WTC11 (cell line): ENCODE results near the gene NEK2.

ENCODE experiments used
- AFF4 ChIP-seq: sonication (generic); formaldehyde crosslinking; IDR thresholded peaks from 2 replicates; pipeline ENCODE4 v1.8.1; 2023; ENCODE audit warnings: mild to moderate bottlenecking, missing genetic modification reagents, borderline replicate concordance
- AR ChIP-seq: fragments of 250-450 bp; sonication (Bioruptor Pico); IDR thresholded peaks from 2 replicates; pipeline ENCODE4 v1.9.0; 2021; ENCODE audit warnings: mild to moderate bottlenecking
- ATF1 ChIP-seq: sonication (generic); formaldehyde crosslinking; IDR thresholded peaks from 2 replicates; pipeline ENCODE4 v1.8.1; 2023; ENCODE audit warnings: mild to moderate bottlenecking, moderate library complexity, missing genetic modification reagents
- CTCF ChIP-seq: fragments of 200-600 bp; IDR thresholded peaks from 2 replicates; pipeline ENCODE4 v1.8.0; 2022; ENCODE audit warnings: antibody characterized with exemption
- E2F4 ChIP-seq: sonication (generic); formaldehyde crosslinking; IDR thresholded peaks from 2 replicates; pipeline ENCODE4 v1.8.1; 2022; ENCODE audit warnings: low read depth, mild to moderate bottlenecking, moderate library complexity, missing genetic modification reagents, borderline replicate concordance
- ETV6 ChIP-seq: sonication (generic); formaldehyde crosslinking; IDR thresholded peaks from 2 replicates; pipeline ENCODE4 v1.8.1; 2022; ENCODE audit warnings: mild to moderate bottlenecking, missing genetic modification reagents
- JUN ChIP-seq: sonication (generic); formaldehyde crosslinking; IDR thresholded peaks from 2 replicates; pipeline ENCODE4 v1.8.0; 2023; ENCODE audit warnings: mild to moderate bottlenecking, missing genetic modification reagents
- MAX ChIP-seq: sonication (generic); formaldehyde crosslinking; IDR thresholded peaks from 2 replicates; pipeline ENCODE4 v1.8.0; 2022; ENCODE audit warnings: mild to moderate bottlenecking, missing genetic modification reagents
- MXD4 ChIP-seq: fragments of 250-450 bp; sonication (Bioruptor Pico); IDR thresholded peaks from 2 replicates; pipeline ENCODE4 v1.8.0; 2021; ENCODE audit warnings: mild to moderate bottlenecking, moderate library complexity, borderline replicate concordance
- NR2C2 ChIP-seq: sonication (generic); formaldehyde crosslinking; IDR thresholded peaks from 2 replicates; pipeline ENCODE4 v1.8.0; 2022; ENCODE audit warnings: mild to moderate bottlenecking, missing genetic modification reagents
- SP1 ChIP-seq: sonication (generic); formaldehyde crosslinking; conservative IDR thresholded peaks from 2 replicates; pipeline ENCODE4 v1.8.1; 2022; ENCODE audit warnings: missing genetic modification reagents
- ZBTB21 ChIP-seq: sonication (generic); formaldehyde crosslinking; IDR thresholded peaks from 2 replicates; pipeline ENCODE4 v1.8.1; 2023; ENCODE audit warnings: mild to moderate bottlenecking, missing genetic modification reagents, borderline replicate concordance
- ZNF263 ChIP-seq: sonication (generic); formaldehyde crosslinking; IDR thresholded peaks from 2 replicates; pipeline ENCODE4 v1.8.1; 2022; ENCODE audit warnings: low read depth, mild to moderate bottlenecking, moderate library complexity, missing genetic modification reagents
- ZSCAN18 ChIP-seq: fragments of 250-450 bp; sonication (Bioruptor Pico); IDR thresholded peaks from 2 replicates; pipeline ENCODE4 v2.1.2; 2022; ENCODE audit warnings: mild to moderate bottlenecking, moderate library complexity

- TF ChIP-seq NR2C2 (no peak), ATF1 (no peak), MXD4 (CRISPR knock-in tag) (no peak), ZSCAN18 (CRISPR knock-in tag) (no peak), MAX (CRISPR knock-in tag) (no peak), CTCF (no peak), AR (CRISPR knock-in tag) (no peak), AFF4 (CRISPR knock-in tag) (no peak), ZNF263 (CRISPR knock-in tag) (no peak), JUN (CRISPR knock-in tag) (no peak), E2F4 (CRISPR knock-in tag) (no peak), ETV6 (CRISPR knock-in tag) (no peak), SP1 (CRISPR knock-in tag) (no peak), ZBTB21 (CRISPR knock-in tag) (no peak)
Observed at GRCh38 chr1:211722277-211723175, 47.1 kb upstream of the NEK2 start.
